B cell (primary cell): ENCODE data around the gene YJU2. TPM values are rescaled to one million over a fixed set of nuclear protein-coding genes. Genes with fewer than 3 reads are reported as not detected.

ENCODE experiments used
- ATAC-seq: fragments of 200-7000 bp; cut with Tn5 transposase; one replicate; pipeline ENCODE4 v1.10.0; 2021; ENCODE audit warnings: low read depth, mild to moderate bottlenecking, moderate number of reproducible peaks, moderate library complexity
- CTCF ChIA-PET: fragments of 350-600 bp; sonication (Branson Sonifier 250); formaldehyde crosslinking; loops from one replicate; lab custom pipeline; 2021; ENCODE audit warnings: antibody characterized with exemption, inconsistent platforms; lab: Charles Lee
- POLR2A ChIA-PET: fragments of 350-600 bp; sonication (Branson Sonifier 250); formaldehyde crosslinking; loops from one replicate; lab custom pipeline; 2021; ENCODE audit warnings: antibody characterized with exemption; lab: Charles Lee
- DNase-seq: peaks from one replicate; pipeline ENCODE4 v3.0.0; 2013
- H2AFZ ChIP-seq: 2 replicates; pipeline ENCODE4 v1.6.1; 2012; ENCODE audit warnings: mild to moderate bottlenecking, low read depth, low read length; ENCODE audit not compliant: insufficient read depth, poor library complexity, severe bottlenecking
- H3K27ac ChIP-seq, 2 donors: 1 replicate in 1 of 2; 2 replicates in 1 of 2; pipeline ENCODE4 v1.5.1; 2012 to 2013; ENCODE audit warnings: low read length in 2 of 2, mild to moderate bottlenecking in 2 of 2, moderate library complexity in 1 of 2
- H3K27me3 ChIP-seq, 4 experiments: fragments of 200-600 bp in 1 of 4; sonication (generic) in 1 of 4; replicated peaks in 1 of 4; 1 replicate in 2 of 4; 2 replicates in 2 of 4; pipeline versions ENCODE4 v1.6.1 to v1.7.0; 2013 to 2016; ENCODE audit warnings: low read length in 3 of 4, mild to moderate bottlenecking in 2 of 4, mixed read lengths in 1 of 4, moderate library complexity in 1 of 4; ENCODE audit not compliant: insufficient read depth in 4 of 4, control insufficient read depth in 3 of 4; ENCODE audit errors: control extremely low read depth in 1 of 4
- H3K36me3 ChIP-seq, 2 experiments: replicated peaks in 1 of 2; 1 replicate in 1 of 2; 2 replicates in 1 of 2; pipeline versions ENCODE4 v1.6.1 to v1.7.1; 2013; ENCODE audit warnings: low read length in 1 of 2; ENCODE audit not compliant: insufficient read depth in 2 of 2, control insufficient read depth in 1 of 2; ENCODE audit errors: control extremely low read depth in 1 of 2, extremely low read depth in 1 of 2
- H3K4me1 ChIP-seq, 2 donors: fragments of 200-600 bp in 1 of 2; sonication (generic) in 1 of 2; 1 replicate in 1 of 2; 2 replicates in 1 of 2; pipeline versions ENCODE4 v1.5.1 to v1.6.1; 2013 to 2017; ENCODE audit warnings: low read length in 2 of 2; ENCODE audit not compliant: control insufficient read depth in 2 of 2, insufficient read depth in 2 of 2
- H3K4me2 ChIP-seq: replicated peaks from 2 replicates; pipeline ENCODE3; 2012; ENCODE audit warnings: mild to moderate bottlenecking, low read depth, low read length; ENCODE audit not compliant: poor library complexity, severe bottlenecking
- H3K4me3 ChIP-seq, 5 experiments: fragments of 200-600 bp in 1 of 5; sonication (generic) in 1 of 5; 1 replicate in 3 of 5; 2 replicates in 2 of 5; pipeline versions ENCODE4 v1.5.1 to v1.7.0; 2011 to 2016; ENCODE audit warnings: low read length in 4 of 5, mild to moderate bottlenecking in 4 of 5, low read depth in 2 of 5, control low read depth in 1 of 5, moderate library complexity in 1 of 5; ENCODE audit not compliant: insufficient read depth in 1 of 5; ENCODE audit errors: control extremely low read depth in 1 of 5, extremely low read depth in 1 of 5
- H3K79me2 ChIP-seq: fragments of 200-600 bp; sonication (generic); one replicate; pipeline ENCODE4 v1.6.0; 2016; ENCODE audit warnings: low read length; ENCODE audit not compliant: control insufficient read depth, insufficient read depth
- H3K9ac ChIP-seq: fragments of 200-600 bp; sonication (generic); 2 replicates; pipeline ENCODE4 v1.6.1; 2017; ENCODE audit warnings: mild to moderate bottlenecking, low read length, moderate library complexity
- H3K9me3 ChIP-seq, 3 donors: one replicate each; pipeline versions ENCODE4 v1.6.1 to v1.7.1; 2013; ENCODE audit warnings: low read length in 2 of 3; ENCODE audit not compliant: control insufficient read depth in 2 of 3, insufficient read depth in 1 of 3; ENCODE audit errors: control extremely low read depth in 1 of 3
- H4K20me1 ChIP-seq: 2 replicates; pipeline ENCODE4 v1.6.0; 2012; ENCODE audit warnings: mild to moderate bottlenecking, low read length; ENCODE audit not compliant: insufficient read depth, control insufficient read depth, poor library complexity, severe bottlenecking
- H3K27ac Mint-ChIP-seq: one replicate; pipeline ENCODE4 v1.8.0; 2021; ENCODE audit warnings: mixed read lengths
- H3K27me3 Mint-ChIP-seq: one replicate; pipeline ENCODE4 v1.8.0; 2021; ENCODE audit warnings: mixed read lengths
- H3K4me1 Mint-ChIP-seq: one replicate; pipeline ENCODE4 v1.8.0; 2021; ENCODE audit warnings: mixed read lengths
- H3K4me3 Mint-ChIP-seq: one replicate; pipeline ENCODE4 v1.8.0; 2021; ENCODE audit warnings: mixed read lengths
- H3K9me3 Mint-ChIP-seq: one replicate; pipeline ENCODE4 v1.8.0; 2022; ENCODE audit warnings: mixed read lengths; ENCODE audit not compliant: insufficient read depth
- CTCF ChIP-seq: fragments of 200-600 bp; IDR thresholded peaks from one replicate; pipeline ENCODE4 v1.8.0; 2022; ENCODE audit warnings: antibody characterized with exemption, mild to moderate bottlenecking
- EZH2 ChIP-seq: IDR thresholded peaks from 2 replicates; pipeline ENCODE4 v1.6.1; 2012; ENCODE audit warnings: borderline replicate concordance, low read depth, mild to moderate bottlenecking, moderate library complexity, low read length; ENCODE audit not compliant: insufficient read depth, poor library complexity, severe bottlenecking
- WGBS: methylation state at CpG from one replicate; pipeline ENCODE4 v1.1.5; 2013; ENCODE audit warnings: missing lambda C conversion rate; ENCODE audit not compliant: insufficient coverage; 5-methylcytosine and 5-hydroxymethylcytosine counted together
- intact Hi-C: fragments of 100-400 bp; cut with micrococcal nuclease; formaldehyde crosslinking; loops from one replicate; pipeline ENCODE4 v1.10.0; 2022
- polyA plus RNA-seq: library from polyadenylated mRNA; depleted of rRNA; stranded (reverse); fragments of >200 nt; gene quantifications from 2 replicates; pipeline ENCODE4 v1.2.3, GENCODE V29; 2012
- total RNA-seq, 2 donors: library from RNA; stranded (reverse); fragments of 120-200 nt in 1 of 2; gene quantifications; 1 replicate in 1 of 2; 2 replicates in 1 of 2; pipeline versions ENCODE4 v1.2.3 to v1.2.4, GENCODE V29; 2013 to 2022

The YJU2 gene
- total and polyA plus RNA-seq, 2 donors (not counting 1 experiment from before 2014, with no cell fraction given): 40.3 to 45.7 TPM

GRCh38 chr19:4297901-4298809 lies 51.3 kb downstream of the YJU2 start:
- H3K79me2 ChIP-seq: no peaks in the 10 kb centered on the region
- no peak overlapping the region for H3K4me3 ChIP-seq
- no peak overlapping the region for H2AFZ ChIP-seq
- peaks cover 0 to 11% (median 0%) of the 10 kb centered on the region in 4 experiments for H3K27me3 ChIP-seq
- DNase-seq (no peak), ATAC-seq (no peak)
- no peak overlapping the region for H3K9ac ChIP-seq
- intact Hi-C loops: no loop called here
- 88% methylated on average over 20 of the region's 27 CpGs for WGBS
- Mint-ChIP-seq H3K4me3 (no peak overlapping the region), H3K27ac (no peak overlapping the region), H3K27me3 (peaks cover 11% of the 10 kb centered on the region), H3K4me1 (no peaks in the 10 kb centered on the region), H3K9me3 (no peaks in the 10 kb centered on the region)
- H3K4me1 ChIP-seq: no peaks in the 10 kb centered on the region
- no peak for TF ChIP-seq EZH2
- no peak for TF ChIP-seq CTCF
- H3K27ac ChIP-seq: no peak overlapping the region
- no peak overlapping the region for H3K4me2 ChIP-seq
- POLR2A ChIA-PET: no interaction called here
- H3K36me3 ChIP-seq: no peaks in the 10 kb centered on the region
- CTCF ChIA-PET: no interaction called here
- no peaks in the 10 kb centered on the region for H3K9me3 ChIP-seq
- no peaks in the 10 kb centered on the region for H4K20me1 ChIP-seq
